ENCODE measurements around the gene AKR1B15.
"Not testable (repeated sequence)": the region's sequence is repeated elsewhere in the genome, so short reads cannot be mapped to it uniquely, and the experiment has no call there.

The AKR1B15 gene

GRCh38 chr7:134563398-134563749 is 14.5 kb downstream of the AKR1B15 start:
- not testable (repeated sequence) for DNase-seq (ENCODE audit: low spot score)

- DNase-seq (ENCODE audit: low spot score) = no peak
These were observed 16.8 kb downstream of the AKR1B15 start for GRCh38 chr7:134565643-134566136.

GRCh38 chr7:134567368-134567767 is 18.5 kb downstream of the AKR1B15 start:
- DNase-seq (ENCODE audit: low spot score) = no peak

GRCh38 chr7:134569962-134570361 is 21.1 kb downstream of the AKR1B15 start:
- not testable (repeated sequence) for DNase-seq (ENCODE audit: low spot score)

- no peak for DNase-seq (ENCODE audit: low spot score)
These were observed 22.2 kb downstream of the AKR1B15 start for GRCh38 chr7:134571101-134571500.

- DNase-seq (ENCODE audit: low spot score) = no peak
These were observed 23.0 kb downstream of the AKR1B15 start for GRCh38 chr7:134571746-134572461.

- DNase-seq (ENCODE audit: low spot score) = no peak
These were observed 25.4 kb downstream of the AKR1B15 start for GRCh38 chr7:134574322-134574721.

- no peak for DNase-seq (ENCODE audit: low spot score)
These were observed 35.4 kb downstream of the AKR1B15 start for GRCh38 chr7:134584290-134584689.

GRCh38 chr7:134585897-134586296 is 37.0 kb downstream of the AKR1B15 start:
- DNase-seq (ENCODE audit: low spot score) = no peak

GRCh38 chr7:134587750-134588149 is 38.8 kb downstream of the AKR1B15 start:
- no peak for DNase-seq (ENCODE audit: low spot score)

- no peak for DNase-seq (ENCODE audit: low spot score)
These were observed 40.6 kb downstream of the AKR1B15 start for GRCh38 chr7:134589491-134589941.

GRCh38 chr7:134593530-134594392 is 44.9 kb downstream of the AKR1B15 start:
- no peak for DNase-seq (ENCODE audit: low spot score)

- no peak for DNase-seq (ENCODE audit: low spot score)
These were observed 46.0 kb downstream of the AKR1B15 start for GRCh38 chr7:134594877-134595276.

- DNase-seq (ENCODE audit: low spot score) = no peak
These were observed 50.5 kb downstream of the AKR1B15 start for GRCh38 chr7:134599371-134599770.

GRCh38 chr7:134601459-134601858 is 52.5 kb downstream of the AKR1B15 start:
- DNase-seq (ENCODE audit: low spot score) = no peak

- DNase-seq (ENCODE audit: low spot score) = no peak
These were observed 54.1 kb downstream of the AKR1B15 start for GRCh38 chr7:134602881-134603451.

- no peak for DNase-seq (ENCODE audit: low spot score)
These were observed 57.3 kb downstream of the AKR1B15 start for GRCh38 chr7:134605978-134606923.

- DNase-seq (ENCODE audit: low spot score) = no peak
These were observed 62.8 kb downstream of the AKR1B15 start for GRCh38 chr7:134611611-134612151.

GRCh38 chr7:134612197-134612596 is 63.3 kb downstream of the AKR1B15 start:
- DNase-seq (ENCODE audit: low spot score) = no peak

GRCh38 chr7:134613623-134614347 is 64.9 kb downstream of the AKR1B15 start:
- DNase-seq (ENCODE audit: low spot score) = no peak

GRCh38 chr7:134616611-134617010 is 67.7 kb downstream of the AKR1B15 start:
- no peak for DNase-seq (ENCODE audit: low spot score)

Measured in left forelimb (tissue), 1 donor.